HEK293 (cell line): Measurements from ENCODE around the gene LAMA2.

Experiments
- CTCF ChIA-PET: fragments of 350-600 bp; formaldehyde crosslinking; extraction: SDS; loops from one replicate; lab custom pipeline; 2021; ENCODE audit warnings: antibody characterized with exemption; lab: Yijun Ruan, JAX
- POLR2A ChIA-PET: fragments of 300-600 bp; formaldehyde crosslinking; extraction: SDS; loops from one replicate; lab custom pipeline; 2020; ENCODE audit warnings: antibody characterized with exemption, inconsistent platforms; lab: Yijun Ruan, JAX
- H3K27ac ChIP-seq: fragments of 200-500 bp; sonication (Bioruptor generic); 2 replicates; pipeline ENCODE4 v1.5.1; 2014; ENCODE audit warnings: low read depth, low read length, control low read depth, inconsistent platforms; ENCODE audit errors: extremely low read depth
- H3K36me3 ChIP-seq, 2 experiments: fragments of 200-500 bp in 1 of 2; sonication (Bioruptor generic) in 1 of 2; 1 replicate in 1 of 2; 2 replicates in 1 of 2; pipeline ENCODE4 v1.5.1; 2014 to 2017; ENCODE audit warnings: inconsistent platforms in 2 of 2, low read length in 2 of 2; ENCODE audit not compliant: control insufficient read depth in 2 of 2, insufficient read depth in 1 of 2
- H3K4me1 ChIP-seq: fragments of 200-500 bp; sonication (Bioruptor generic); 2 replicates; pipeline ENCODE4 v1.5.1; 2014; ENCODE audit warnings: mild to moderate bottlenecking, low read length, inconsistent platforms; ENCODE audit not compliant: control insufficient read depth, insufficient read depth
- H3K4me3 ChIP-seq: 2 replicates; pipeline ENCODE4 v1.5.1; 2011; ENCODE audit warnings: low read depth, mild to moderate bottlenecking, control low read depth, low read length, moderate library complexity
- H3K9me3 ChIP-seq: fragments of 200-500 bp; sonication (Bioruptor generic); 2 replicates; pipeline ENCODE4 v1.5.1; 2014; ENCODE audit warnings: low read depth, low read length, inconsistent platforms; ENCODE audit not compliant: control insufficient read depth, insufficient read depth
- ZEB2 ChIP-seq: fragments of 450-650 bp; formaldehyde crosslinking; IDR thresholded peaks from 2 replicates; pipeline ENCODE4 v1.5.1; 2016; ENCODE audit warnings: missing biosample characterization, missing genetic modification characterization
- ZFP3 ChIP-seq: fragments of 450-650 bp; formaldehyde crosslinking; IDR thresholded peaks from 2 replicates; pipeline ENCODE4 v1.5.1; 2016; ENCODE audit warnings: low read depth, missing biosample characterization, missing genetic modification characterization
- ZNF121 ChIP-seq: fragments of 450-650 bp; formaldehyde crosslinking; IDR thresholded peaks from 2 replicates; pipeline ENCODE4 v1.5.1; 2016; ENCODE audit warnings: missing biosample characterization, missing genetic modification characterization
- ZNF16 ChIP-seq: fragments of 450-650 bp; formaldehyde crosslinking; IDR thresholded peaks from 2 replicates; pipeline ENCODE4 v1.5.1; 2016; ENCODE audit warnings: low read depth, missing biosample characterization, missing genetic modification characterization
- ZNF248 ChIP-seq: fragments of 450-650 bp; formaldehyde crosslinking; IDR thresholded peaks from 2 replicates; pipeline ENCODE4 v1.5.1; 2017; ENCODE audit warnings: missing biosample characterization, missing genetic modification characterization
- ZNF423 ChIP-seq: fragments of 450-650 bp; formaldehyde crosslinking; IDR thresholded peaks from 2 replicates; pipeline ENCODE4 v1.5.1; 2016; ENCODE audit warnings: missing biosample characterization, missing genetic modification characterization
- ZNF433 ChIP-seq: fragments of 450-650 bp; formaldehyde crosslinking; IDR thresholded peaks from 2 replicates; pipeline ENCODE4 v1.5.1; 2016; ENCODE audit warnings: missing biosample characterization, missing genetic modification characterization, low read depth
- ZNF558 ChIP-seq: fragments of 450-650 bp; formaldehyde crosslinking; IDR thresholded peaks from 2 replicates; pipeline ENCODE4 v1.5.1; 2016; ENCODE audit warnings: missing biosample characterization, missing genetic modification characterization
- ZNF561 ChIP-seq: fragments of 450-650 bp; IDR thresholded peaks from 2 replicates; pipeline ENCODE4 v1.5.1; 2018; ENCODE audit warnings: missing biosample characterization, missing genetic modification characterization, borderline replicate concordance
- ZNF571 ChIP-seq: fragments of 450-650 bp; formaldehyde crosslinking; IDR thresholded peaks from 2 replicates; pipeline ENCODE4 v1.5.0; 2017; ENCODE audit warnings: missing biosample characterization, missing genetic modification characterization
- ZNF660 ChIP-seq: fragments of 450-650 bp; IDR thresholded peaks from 2 replicates; pipeline ENCODE4 v1.5.1; 2018; ENCODE audit warnings: missing biosample characterization, mild to moderate bottlenecking, missing genetic modification characterization
- ZNF664 ChIP-seq: fragments of 450-650 bp; formaldehyde crosslinking; IDR thresholded peaks from 2 replicates; pipeline ENCODE4 v1.5.1; 2016; ENCODE audit warnings: missing biosample characterization, missing genetic modification characterization
- ZNF768 ChIP-seq: fragments of 450-650 bp; formaldehyde crosslinking; IDR thresholded peaks from 2 replicates; pipeline ENCODE4 v1.5.1; 2018; ENCODE audit warnings: missing biosample characterization, mild to moderate bottlenecking, missing genetic modification characterization
- ZNF837 ChIP-seq: fragments of 450-650 bp; formaldehyde crosslinking; IDR thresholded peaks from 2 replicates; pipeline ENCODE4 v1.5.1; 2016; ENCODE audit warnings: missing biosample characterization, missing genetic modification characterization
- TF ChIP-seq, protein P1 (sequence below): fragments of 450-650 bp; formaldehyde crosslinking; optimal IDR thresholded peaks from 2 replicates; pipeline ENCODE3; 2016; ENCODE audit warnings: missing biosample characterization, mild to moderate bottlenecking, missing genetic modification characterization
- TF ChIP-seq, protein P2 (sequence below): fragments of 450-650 bp; formaldehyde crosslinking; IDR thresholded peaks from 2 replicates; pipeline ENCODE4 v1.5.1; 2017; ENCODE audit warnings: missing biosample characterization, missing genetic modification characterization
- TF ChIP-seq, protein P3 (sequence below): fragments of 450-650 bp; formaldehyde crosslinking; IDR thresholded peaks from 2 replicates; pipeline ENCODE4 v1.5.1; 2016; ENCODE audit warnings: missing biosample characterization, missing genetic modification characterization
- TF ChIP-seq, protein P4 (sequence below): fragments of 450-650 bp; formaldehyde crosslinking; IDR thresholded peaks from 2 replicates; pipeline ENCODE4 v1.5.1; 2016; ENCODE audit warnings: missing biosample characterization, missing genetic modification characterization
- TF ChIP-seq, protein P5 (sequence below): fragments of 450-650 bp; formaldehyde crosslinking; IDR thresholded peaks from 2 replicates; pipeline ENCODE4 v1.5.1; 2016; ENCODE audit warnings: missing biosample characterization, missing genetic modification characterization

The LAMA2 gene

DNA sequence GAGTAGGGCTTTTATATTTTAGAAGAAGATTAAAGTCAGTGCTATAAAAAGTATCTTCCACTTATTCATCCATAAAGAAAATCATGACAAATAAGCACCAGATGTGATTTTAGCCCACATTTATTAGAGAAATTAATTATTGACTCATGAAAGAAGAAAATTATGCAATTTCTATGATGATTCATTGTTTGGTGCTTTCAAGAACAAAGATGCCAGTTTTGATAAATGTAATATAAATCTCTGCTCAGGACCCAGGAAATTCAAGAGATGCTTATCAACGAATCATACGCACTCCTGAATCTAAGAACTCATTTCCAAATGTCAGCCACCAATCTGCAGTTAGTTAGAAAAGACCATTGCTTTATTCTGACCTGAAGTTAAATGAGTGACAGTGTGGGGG, 615.6 kb downstream of the LAMA2 start:
- Histone ChIP-seq H3K4me1 (peaks cover 3% of the 10 kb centered on the region; the same call in 1 of the 2 replicates), H3K36me3 (no peaks in the 10 kb centered on the region), H3K9me3 (no peaks in the 10 kb centered on the region), H3K27ac (no peak overlapping the region), H3K4me3 (no peak overlapping the region)
- POLR2A ChIA-PET = no interaction called here
- CTCF ChIA-PET = interaction anchor here (0.6 to 7.3 kb wide), 21 partner anchors 12 to 523 kb away, joined by 3 to 113 read pairs (median 6); no protein-coding TSS in a partner anchor
- TF ChIP-seq, protein P1, sequence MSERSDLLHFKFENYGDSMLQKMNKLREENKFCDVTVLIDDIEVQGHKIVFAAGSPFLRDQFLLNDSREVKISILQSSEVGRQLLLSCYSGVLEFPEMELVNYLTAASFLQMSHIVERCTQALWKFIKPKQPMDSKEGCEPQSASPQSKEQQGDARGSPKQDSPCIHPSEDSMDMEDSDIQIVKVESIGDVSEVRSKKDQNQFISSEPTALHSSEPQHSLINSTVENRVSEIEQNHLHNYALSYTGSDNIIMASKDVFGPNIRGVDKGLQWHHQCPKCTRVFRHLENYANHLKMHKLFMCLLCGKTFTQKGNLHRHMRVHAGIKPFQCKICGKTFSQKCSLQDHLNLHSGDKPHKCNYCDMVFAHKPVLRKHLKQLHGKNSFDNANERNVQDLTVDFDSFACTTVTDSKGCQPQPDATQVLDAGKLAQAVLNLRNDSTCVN (tag by site-specific recombination) = no peak
- no peak for TF ChIP-seq ZNF571 (tag by site-specific recombination)
- no peak for TF ChIP-seq ZNF561 (tag by site-specific recombination)
- TF ChIP-seq ZNF121 (tag by site-specific recombination) = no peak
- no peak for TF ChIP-seq ZNF660 (tag by site-specific recombination)
- no peak for TF ChIP-seq ZNF16 (tag by site-specific recombination)
- TF ChIP-seq, protein P2, sequence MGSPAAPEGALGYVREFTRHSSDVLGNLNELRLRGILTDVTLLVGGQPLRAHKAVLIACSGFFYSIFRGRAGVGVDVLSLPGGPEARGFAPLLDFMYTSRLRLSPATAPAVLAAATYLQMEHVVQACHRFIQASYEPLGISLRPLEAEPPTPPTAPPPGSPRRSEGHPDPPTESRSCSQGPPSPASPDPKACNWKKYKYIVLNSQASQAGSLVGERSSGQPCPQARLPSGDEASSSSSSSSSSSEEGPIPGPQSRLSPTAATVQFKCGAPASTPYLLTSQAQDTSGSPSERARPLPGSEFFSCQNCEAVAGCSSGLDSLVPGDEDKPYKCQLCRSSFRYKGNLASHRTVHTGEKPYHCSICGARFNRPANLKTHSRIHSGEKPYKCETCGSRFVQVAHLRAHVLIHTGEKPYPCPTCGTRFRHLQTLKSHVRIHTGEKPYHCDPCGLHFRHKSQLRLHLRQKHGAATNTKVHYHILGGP (tag by site-specific recombination) = no peak
- TF ChIP-seq, protein P3, sequence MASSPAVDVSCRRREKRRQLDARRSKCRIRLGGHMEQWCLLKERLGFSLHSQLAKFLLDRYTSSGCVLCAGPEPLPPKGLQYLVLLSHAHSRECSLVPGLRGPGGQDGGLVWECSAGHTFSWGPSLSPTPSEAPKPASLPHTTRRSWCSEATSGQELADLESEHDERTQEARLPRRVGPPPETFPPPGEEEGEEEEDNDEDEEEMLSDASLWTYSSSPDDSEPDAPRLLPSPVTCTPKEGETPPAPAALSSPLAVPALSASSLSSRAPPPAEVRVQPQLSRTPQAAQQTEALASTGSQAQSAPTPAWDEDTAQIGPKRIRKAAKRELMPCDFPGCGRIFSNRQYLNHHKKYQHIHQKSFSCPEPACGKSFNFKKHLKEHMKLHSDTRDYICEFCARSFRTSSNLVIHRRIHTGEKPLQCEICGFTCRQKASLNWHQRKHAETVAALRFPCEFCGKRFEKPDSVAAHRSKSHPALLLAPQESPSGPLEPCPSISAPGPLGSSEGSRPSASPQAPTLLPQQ = no peak
- no peak for TF ChIP-seq ZNF664
- TF ChIP-seq ZNF768 = no peak
- no peak for TF ChIP-seq ZEB2
- TF ChIP-seq ZNF423 (tag by site-specific recombination) = no peak
- TF ChIP-seq, protein P4, sequence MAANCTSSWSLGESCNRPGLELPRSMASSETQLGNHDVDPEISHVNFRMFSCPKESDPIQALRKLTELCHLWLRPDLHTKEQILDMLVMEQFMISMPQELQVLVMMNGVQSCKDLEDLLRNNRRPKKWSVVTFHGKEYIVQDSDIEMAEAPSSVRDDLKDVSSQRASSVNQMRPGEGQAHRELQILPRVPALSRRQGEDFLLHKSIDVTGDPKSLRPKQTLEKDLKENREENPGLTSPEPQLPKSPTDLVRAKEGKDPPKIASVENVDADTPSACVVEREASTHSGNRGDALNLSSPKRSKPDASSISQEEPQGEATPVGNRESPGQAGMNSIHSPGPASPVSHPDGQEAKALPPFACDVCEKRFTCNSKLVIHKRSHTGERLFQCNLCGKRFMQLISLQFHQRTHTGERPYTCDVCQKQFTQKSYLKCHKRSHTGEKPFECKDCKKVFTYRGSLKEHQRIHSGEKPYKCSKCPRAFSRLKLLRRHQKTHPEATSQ (tag by site-specific recombination) = no peak
- no peak for TF ChIP-seq ZNF433
- TF ChIP-seq ZNF837 = no peak
- no peak for TF ChIP-seq ZFP3 (tag by site-specific recombination)
- TF ChIP-seq ZNF558 (tag by site-specific recombination) = no peak
- TF ChIP-seq ZNF248 (tag by site-specific recombination) = no peak
- TF ChIP-seq, protein P5, sequence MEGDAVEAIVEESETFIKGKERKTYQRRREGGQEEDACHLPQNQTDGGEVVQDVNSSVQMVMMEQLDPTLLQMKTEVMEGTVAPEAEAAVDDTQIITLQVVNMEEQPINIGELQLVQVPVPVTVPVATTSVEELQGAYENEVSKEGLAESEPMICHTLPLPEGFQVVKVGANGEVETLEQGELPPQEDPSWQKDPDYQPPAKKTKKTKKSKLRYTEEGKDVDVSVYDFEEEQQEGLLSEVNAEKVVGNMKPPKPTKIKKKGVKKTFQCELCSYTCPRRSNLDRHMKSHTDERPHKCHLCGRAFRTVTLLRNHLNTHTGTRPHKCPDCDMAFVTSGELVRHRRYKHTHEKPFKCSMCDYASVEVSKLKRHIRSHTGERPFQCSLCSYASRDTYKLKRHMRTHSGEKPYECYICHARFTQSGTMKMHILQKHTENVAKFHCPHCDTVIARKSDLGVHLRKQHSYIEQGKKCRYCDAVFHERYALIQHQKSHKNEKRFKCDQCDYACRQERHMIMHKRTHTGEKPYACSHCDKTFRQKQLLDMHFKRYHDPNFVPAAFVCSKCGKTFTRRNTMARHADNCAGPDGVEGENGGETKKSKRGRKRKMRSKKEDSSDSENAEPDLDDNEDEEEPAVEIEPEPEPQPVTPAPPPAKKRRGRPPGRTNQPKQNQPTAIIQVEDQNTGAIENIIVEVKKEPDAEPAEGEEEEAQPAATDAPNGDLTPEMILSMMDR (tag by site-specific recombination) = no peak
